SU-DHL-6 (cell line): ENCODE measurements around the gene ADNP.

Source experiments
- CTCF ChIP-seq: fragments of 200-600 bp; sonication (generic); IDR thresholded peaks from one replicate; pipeline ENCODE4 v1.5.1; 2017; ENCODE audit warnings: antibody characterized with exemption, mild to moderate bottlenecking, low read length, moderate library complexity; ENCODE audit not compliant: insufficient read depth, poor library complexity, severe bottlenecking
- EZH2phosphoT487 ChIP-seq: fragments of 200-600 bp; sonication (generic), shearing (Covaris generic); conservative IDR thresholded peaks from 2 replicates; pipeline ENCODE4 v1.6.1; 2018; ENCODE audit warnings: mild to moderate bottlenecking, antibody characterized with exemption, low read length, moderate library complexity, mixed read lengths

GRCh38 chr20:50873585-50873984 lies 57.7 kb downstream of the ADNP start:
- TF ChIP-seq CTCF (no peak), EZH2phosphoT487 (no peak)
